Measurements from ENCODE around the gene RBL2. TPM values are rescaled to one million over a fixed set of nuclear protein-coding genes. Genes with fewer than 3 reads are reported as not detected.

Gene RBL2
- total RNA-seq, 4 donors from 2014 or later = 105 to 136 (median 116) TPM

DNA sequence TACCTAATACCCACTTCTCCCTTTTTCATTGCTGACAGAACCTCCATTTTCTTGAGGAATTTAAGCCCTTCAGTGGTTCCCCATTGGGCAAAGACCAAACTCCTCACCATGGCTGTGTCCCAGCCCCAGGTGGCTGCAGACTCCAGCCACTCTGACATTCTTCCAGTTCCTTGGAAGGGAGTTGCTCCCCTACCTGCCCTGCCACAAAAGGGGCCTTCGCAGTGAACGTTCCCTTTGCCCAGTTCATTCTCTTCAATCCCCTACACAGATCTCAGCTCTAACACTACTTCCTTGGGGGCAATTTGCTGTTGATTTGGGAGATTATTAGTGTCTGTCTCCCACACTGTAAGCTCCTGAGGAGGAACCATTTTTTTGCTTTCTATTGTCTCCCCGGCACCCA lies 72.0 kb downstream of the RBL2 start:
- TF ChIP-seq, protein P1, sequence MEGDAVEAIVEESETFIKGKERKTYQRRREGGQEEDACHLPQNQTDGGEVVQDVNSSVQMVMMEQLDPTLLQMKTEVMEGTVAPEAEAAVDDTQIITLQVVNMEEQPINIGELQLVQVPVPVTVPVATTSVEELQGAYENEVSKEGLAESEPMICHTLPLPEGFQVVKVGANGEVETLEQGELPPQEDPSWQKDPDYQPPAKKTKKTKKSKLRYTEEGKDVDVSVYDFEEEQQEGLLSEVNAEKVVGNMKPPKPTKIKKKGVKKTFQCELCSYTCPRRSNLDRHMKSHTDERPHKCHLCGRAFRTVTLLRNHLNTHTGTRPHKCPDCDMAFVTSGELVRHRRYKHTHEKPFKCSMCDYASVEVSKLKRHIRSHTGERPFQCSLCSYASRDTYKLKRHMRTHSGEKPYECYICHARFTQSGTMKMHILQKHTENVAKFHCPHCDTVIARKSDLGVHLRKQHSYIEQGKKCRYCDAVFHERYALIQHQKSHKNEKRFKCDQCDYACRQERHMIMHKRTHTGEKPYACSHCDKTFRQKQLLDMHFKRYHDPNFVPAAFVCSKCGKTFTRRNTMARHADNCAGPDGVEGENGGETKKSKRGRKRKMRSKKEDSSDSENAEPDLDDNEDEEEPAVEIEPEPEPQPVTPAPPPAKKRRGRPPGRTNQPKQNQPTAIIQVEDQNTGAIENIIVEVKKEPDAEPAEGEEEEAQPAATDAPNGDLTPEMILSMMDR (IDR thresholded peaks at IDR 0.05; ENCODE audit: low read depth) = no peak

- TF ChIP-seq, protein P1 (IDR thresholded peaks at IDR 0.05; ENCODE audit: low read depth) = no peak
Measured at GRCh38 chr16:53507464-53508179, 73.4 kb downstream of the RBL2 start.

DNA sequence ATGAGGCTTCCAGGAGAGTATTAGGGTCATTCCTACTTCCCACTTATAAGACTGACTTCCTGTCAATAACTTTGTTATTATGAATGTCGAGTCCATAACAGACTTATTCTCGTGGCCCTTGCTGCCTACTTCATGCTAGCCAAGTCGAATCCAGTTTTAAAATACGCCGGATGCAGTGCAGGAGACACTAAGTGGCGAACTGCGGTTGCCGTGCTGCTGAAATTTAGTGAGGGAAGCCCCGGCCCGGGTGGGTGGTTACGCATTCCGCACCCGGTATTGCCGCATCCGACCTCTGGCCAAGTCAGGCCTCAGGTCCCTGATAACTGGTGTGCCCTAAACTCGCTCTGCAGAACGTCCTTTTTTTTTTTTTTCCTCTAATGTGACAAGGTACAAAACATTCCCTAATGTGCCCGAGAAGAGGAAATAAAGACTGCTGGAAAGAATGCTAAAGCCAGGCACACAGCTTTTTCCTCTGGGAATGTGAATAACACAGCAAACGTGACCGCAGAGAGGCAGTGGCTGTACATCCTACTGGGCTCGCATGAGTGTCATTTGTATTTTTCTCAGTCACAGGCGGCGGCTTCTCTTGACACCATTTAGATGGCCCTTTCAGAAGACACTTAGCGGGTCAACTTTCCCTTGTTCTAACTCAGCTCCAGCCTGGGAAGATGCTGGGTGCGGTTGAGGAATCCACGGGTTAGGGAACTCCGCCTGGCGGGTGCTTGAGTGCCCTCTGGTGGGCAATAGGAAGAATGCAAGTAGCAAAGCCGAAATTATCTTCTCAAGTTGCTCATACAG lies 75.8 kb downstream of the RBL2 start:
- TF ChIP-seq, protein P1 (IDR thresholded peaks at IDR 0.05; ENCODE audit: low read depth) = no peak

DNA sequence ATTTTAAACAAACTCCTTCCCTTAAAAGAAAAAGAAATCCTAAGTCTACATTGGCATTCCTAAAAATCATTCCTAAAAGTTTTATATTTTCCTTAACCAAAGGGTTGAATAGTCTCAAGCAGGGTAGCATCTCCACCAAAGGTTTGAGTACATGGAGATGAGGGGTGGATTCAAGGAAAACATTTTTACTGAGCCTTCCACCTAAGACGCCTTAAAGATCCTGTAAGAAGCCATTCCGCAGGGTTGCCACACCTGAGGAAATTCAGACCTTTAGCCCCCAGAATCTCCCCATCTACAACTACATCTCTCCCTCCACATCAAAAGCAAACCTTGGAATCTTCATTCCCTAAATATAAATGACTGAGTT lies 76.4 kb downstream of the RBL2 start:
- TF ChIP-seq, protein P1 (IDR thresholded peaks at IDR 0.05; ENCODE audit: low read depth) = no peak

DNA sequence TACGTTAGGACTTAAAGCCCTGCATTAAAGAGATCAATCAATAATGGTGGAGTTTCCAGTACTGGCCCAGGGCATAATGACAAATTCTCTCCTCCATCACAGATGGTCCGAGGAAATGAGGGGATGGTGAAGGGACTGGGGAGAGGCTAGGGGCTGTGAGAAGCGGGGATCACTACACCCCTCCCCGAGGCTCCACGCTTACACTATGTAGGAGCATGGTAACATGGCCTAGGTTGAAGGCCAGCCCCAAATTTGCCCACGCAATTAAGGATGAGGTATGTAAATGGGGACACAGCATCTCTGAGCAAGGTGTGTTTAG lies 76.8 kb downstream of the RBL2 start:
- TF ChIP-seq, protein P1 (IDR thresholded peaks at IDR 0.05; ENCODE audit: low read depth) = no peak

DNA sequence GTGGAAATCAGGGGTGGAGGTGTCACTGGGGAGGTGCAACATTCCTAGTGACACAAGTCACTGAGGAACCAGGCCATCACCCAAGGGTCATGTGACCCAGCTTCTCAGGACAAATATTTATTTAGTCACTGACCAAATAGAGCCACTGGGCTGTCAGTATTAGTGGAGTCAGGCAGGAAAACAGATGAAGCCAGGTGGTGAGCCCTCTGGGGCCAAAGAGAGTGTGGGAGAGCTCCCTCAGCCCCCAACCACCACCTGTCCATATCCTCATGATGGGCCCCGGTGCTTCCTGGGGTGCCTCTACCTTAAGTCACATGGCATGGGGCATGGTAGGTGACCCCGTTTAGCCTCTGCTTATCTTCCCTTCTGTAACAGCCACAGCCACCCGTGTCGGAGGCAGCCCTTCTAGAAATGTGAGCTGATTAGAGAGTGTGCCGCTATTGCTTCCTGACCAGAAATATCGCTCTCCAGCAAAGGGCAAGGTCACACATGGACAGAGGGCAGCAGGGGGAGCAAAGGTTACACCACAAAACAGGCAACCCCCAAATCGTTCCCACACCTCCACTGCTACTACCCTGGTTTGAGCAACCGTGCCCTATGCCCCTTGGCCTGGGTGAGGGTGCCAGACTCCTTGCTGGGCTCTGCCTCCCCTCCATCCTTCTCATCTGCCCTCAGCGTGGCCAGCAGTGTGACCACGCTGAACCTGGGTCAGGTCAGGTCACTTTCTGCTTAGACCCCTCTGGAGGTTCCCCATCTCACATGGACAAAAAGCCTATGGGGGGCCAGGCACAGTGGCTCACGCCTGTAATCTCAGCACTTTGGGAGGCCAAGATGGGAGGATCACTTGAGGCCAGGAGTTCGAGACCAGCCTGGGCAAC lies 77.4 kb downstream of the RBL2 start:
- TF ChIP-seq, protein P1 (IDR thresholded peaks at IDR 0.05; ENCODE audit: low read depth) = no peak

GRCh38 chr16:53515259-53515658 lies 81.0 kb downstream of the RBL2 start:
- TF ChIP-seq, protein P1 (IDR thresholded peaks at IDR 0.05; ENCODE audit: low read depth) = no peak

Data from subcutaneous adipose tissue (tissue), 4 donors.